SJSA1 (cell line): ENCODE measurements around the gene MS4A15. TPM values are rescaled to one million over a fixed set of nuclear protein-coding genes. Genes with fewer than 3 reads are reported as not detected.
"Not testable (repeated sequence)": the region's sequence is repeated elsewhere in the genome, so short reads cannot be mapped to it uniquely, and the experiment has no call there.

ENCODE experiments used
- DNase-seq, 2 experiments: peaks; one replicate each; pipeline ENCODE4 v3.0.0-alpha.2; 2015 to 2020; ENCODE audit warnings: low spot score in 2 of 2, low read depth in 1 of 2
- H3K27ac ChIP-seq: fragments of 250-450 bp; sonication (Bioruptor Pico); 2 replicates; pipeline ENCODE4 v1.5.1; 2020; ENCODE audit warnings: mild to moderate bottlenecking, moderate library complexity
- H3K27me3 ChIP-seq: fragments of 250-450 bp; sonication (Bioruptor Pico); replicated peaks from 2 replicates; pipeline ENCODE4 v1.5.1; 2020; ENCODE audit warnings: mild to moderate bottlenecking, moderate library complexity
- H3K36me3 ChIP-seq: fragments of 250-450 bp; sonication (Bioruptor Pico); 2 replicates; pipeline ENCODE4 v1.5.1; 2020; ENCODE audit warnings: mild to moderate bottlenecking
- H3K4me1 ChIP-seq: fragments of 250-450 bp; sonication (Bioruptor Pico); replicated peaks from 2 replicates; pipeline ENCODE4 v1.6.1; 2021; ENCODE audit warnings: mild to moderate bottlenecking
- H3K4me3 ChIP-seq: fragments of 250-450 bp; sonication (Bioruptor Pico); 2 replicates; pipeline ENCODE4 v1.5.1; 2020; ENCODE audit warnings: mild to moderate bottlenecking
- H3K9me3 ChIP-seq: fragments of 250-450 bp; sonication (Bioruptor Pico); replicated peaks from 2 replicates; pipeline ENCODE4 v1.5.1; 2020; ENCODE audit warnings: mild to moderate bottlenecking
- total RNA-seq: library from RNA; depleted of rRNA; stranded (reverse); fragments of >200 nt; shearing (Covaris generic); gene quantifications from 2 replicates; pipeline ENCODE4 v1.2.3, GENCODE V29; 2014

MS4A15 gene
- total RNA-seq, 1 experiment from 2014 or later = not detected

DNA sequence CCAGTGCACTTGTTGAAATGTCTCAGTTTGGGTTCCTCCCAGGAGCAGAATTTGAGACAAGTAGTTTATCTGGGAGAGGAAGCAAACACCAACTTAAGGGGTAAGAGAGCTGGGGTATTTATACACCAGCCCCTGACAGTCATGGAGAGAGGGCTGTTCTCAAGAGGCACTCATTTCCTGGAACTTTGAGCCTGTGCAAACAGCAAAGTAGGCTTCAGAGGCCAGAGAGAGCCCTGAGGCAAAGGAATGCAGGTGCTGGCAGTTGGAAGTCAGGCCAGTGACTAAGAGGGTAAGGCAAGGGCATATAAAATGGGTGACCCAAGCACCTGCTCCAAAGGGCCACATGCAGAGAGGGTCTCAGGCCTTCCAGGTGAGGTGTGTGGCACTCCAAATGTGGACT lies 16.1 kb upstream of the MS4A15 start:
- H3K4me3 ChIP-seq = no peak overlapping the region
- H3K27me3 ChIP-seq = peaks cover 8% of the 10 kb centered on the region; the same call in 1 of the 2 replicates
- no peaks in the 10 kb centered on the region for H3K9me3 ChIP-seq
- no peak for DNase-seq
- no peaks in the 10 kb centered on the region for H3K36me3 ChIP-seq
- no peak overlapping the region for H3K27ac ChIP-seq
- no peaks in the 10 kb centered on the region for H3K4me1 ChIP-seq

DNA sequence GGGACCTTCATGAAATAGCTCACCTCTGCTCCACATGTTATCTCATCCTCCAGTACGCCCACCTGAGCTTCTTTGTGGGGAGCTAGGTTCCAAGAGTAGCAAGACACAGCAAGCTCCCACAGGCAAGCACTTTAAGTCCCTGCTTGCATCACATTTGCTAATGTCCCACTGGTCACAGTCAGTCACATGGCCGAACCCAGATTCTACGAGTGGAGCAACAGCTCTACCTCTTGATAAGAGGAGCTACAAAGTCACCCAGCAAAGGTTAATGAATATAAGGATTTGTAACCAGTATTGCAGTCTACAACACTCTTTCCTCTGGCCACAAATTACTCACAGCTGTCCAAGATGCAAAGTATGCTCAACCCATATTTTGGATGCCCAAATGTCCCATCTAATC lies 15.2 kb upstream of the MS4A15 start:
- Histone ChIP-seq H3K27ac (no peak overlapping the region), H3K27me3 (peaks cover 3% of the 10 kb centered on the region; the same call in 1 of the 2 replicates), H3K4me3 (no peak overlapping the region), H3K9me3 (no peaks in the 10 kb centered on the region), H3K36me3 (no peaks in the 10 kb centered on the region), H3K4me1 (no peaks in the 10 kb centered on the region)
- DNase-seq = no peak

DNA sequence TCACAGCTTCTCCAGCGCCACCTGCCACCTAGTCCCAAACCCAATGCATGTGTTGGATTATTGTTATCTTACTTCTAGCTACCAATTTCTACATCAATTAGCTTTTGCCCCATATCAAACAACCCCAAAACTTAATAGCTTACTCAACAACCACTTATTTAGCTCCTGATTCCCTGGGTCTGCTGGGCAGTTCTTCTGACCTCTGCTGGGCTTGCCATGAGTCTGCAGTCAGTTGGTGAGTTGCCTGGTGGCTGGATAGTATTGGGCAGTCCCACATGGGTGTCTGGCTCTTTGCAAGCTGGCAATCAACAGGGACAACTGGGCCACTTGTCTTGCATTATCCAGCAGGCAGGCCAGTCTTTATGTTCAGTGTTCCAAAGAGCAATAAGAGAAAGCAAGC lies 13.6 kb upstream of the MS4A15 start:
- no peak overlapping the region for H3K4me3 ChIP-seq
- H3K9me3 ChIP-seq = no peaks in the 10 kb centered on the region
- no peaks in the 10 kb centered on the region for H3K36me3 ChIP-seq
- H3K27me3 ChIP-seq = no peaks in the 10 kb centered on the region; the same call in 1 of the 2 replicates
- H3K4me1 ChIP-seq = no peaks in the 10 kb centered on the region
- no peak overlapping the region for H3K27ac ChIP-seq
- DNase-seq = no peak

DNA sequence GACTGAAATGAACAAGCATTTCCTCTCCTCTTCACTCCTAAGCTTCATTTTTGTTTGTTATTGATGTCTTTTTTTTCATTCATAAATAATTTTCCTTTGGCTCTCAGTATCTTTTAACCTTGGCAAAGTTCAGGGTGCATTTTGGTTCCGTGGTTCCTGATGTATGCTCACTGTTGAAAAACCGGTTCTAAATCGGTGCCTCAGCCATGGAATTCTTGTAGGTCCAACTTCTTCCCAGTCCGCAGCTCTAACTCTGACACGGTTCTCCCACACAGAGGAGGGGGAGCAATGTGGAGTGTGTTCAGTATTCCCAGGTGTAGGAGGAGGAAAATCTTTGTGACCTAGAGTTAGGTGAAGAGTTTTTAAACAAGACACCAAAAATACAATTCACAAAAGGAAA lies 12.6 kb upstream of the MS4A15 start:
- no peak for DNase-seq
- Histone ChIP-seq H3K27ac (no peak overlapping the region), H3K36me3 (no peaks in the 10 kb centered on the region), H3K9me3 (no peaks in the 10 kb centered on the region), H3K4me3 (no peak overlapping the region), H3K27me3 (no peaks in the 10 kb centered on the region; the same call in 1 of the 2 replicates), H3K4me1 (no peaks in the 10 kb centered on the region)

DNA sequence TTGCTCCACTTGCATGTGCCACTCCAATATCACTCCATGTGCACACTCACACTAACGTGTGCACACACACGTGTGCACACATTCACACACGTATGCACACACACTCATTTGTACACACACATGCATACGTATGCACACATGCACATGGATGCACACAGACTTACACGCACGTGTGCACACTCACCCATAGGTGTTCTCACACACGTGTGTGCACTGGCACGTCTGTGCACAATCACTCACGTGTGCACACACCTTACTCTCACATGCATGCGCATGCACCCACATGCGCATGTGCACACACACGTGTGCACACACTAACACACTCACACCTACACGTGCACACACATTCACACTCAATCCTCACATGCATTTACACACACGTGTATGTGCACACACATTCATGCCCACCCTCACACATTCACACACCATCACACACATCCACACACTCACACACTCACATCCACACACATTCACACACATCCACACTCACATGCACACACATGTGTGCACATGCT lies 9.3 kb upstream of the MS4A15 start:
- H3K9me3 ChIP-seq = no peaks in the 10 kb centered on the region
- H3K4me3 ChIP-seq = no peak overlapping the region
- no peaks in the 10 kb centered on the region for H3K4me1 ChIP-seq
- DNase-seq = no peak
- H3K27me3 ChIP-seq = peaks cover 2% of the 10 kb centered on the region
- H3K27ac ChIP-seq = no peak overlapping the region
- no peaks in the 10 kb centered on the region for H3K36me3 ChIP-seq

DNA sequence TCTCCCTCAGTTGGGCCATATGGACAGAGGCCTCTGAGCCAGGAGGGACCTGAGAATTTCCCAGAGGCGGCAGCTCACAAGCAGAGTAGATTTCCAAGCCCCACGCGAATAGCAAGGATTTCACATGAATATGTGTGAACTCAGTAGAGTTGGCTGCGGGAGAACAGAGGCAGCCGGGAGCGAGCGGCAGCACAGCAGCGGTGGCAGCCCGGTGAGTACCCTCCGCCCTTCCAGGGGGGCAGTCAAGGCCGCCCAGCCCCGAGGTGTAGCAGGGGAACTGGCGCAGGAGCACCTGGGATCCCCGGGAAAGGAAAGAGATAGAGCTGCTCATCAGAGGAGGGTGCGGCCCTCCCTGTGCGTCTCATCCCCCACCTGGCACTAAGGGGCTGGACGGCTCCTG lies 8.4 kb upstream of the MS4A15 start:
- Histone ChIP-seq H3K36me3 (no peaks in the 10 kb centered on the region), H3K9me3 (no peaks in the 10 kb centered on the region), H3K27ac (no peak overlapping the region), H3K27me3 (peaks cover 9% of the 10 kb centered on the region), H3K4me1 (no peaks in the 10 kb centered on the region), H3K4me3 (no peak overlapping the region)
- no peak for DNase-seq

DNA sequence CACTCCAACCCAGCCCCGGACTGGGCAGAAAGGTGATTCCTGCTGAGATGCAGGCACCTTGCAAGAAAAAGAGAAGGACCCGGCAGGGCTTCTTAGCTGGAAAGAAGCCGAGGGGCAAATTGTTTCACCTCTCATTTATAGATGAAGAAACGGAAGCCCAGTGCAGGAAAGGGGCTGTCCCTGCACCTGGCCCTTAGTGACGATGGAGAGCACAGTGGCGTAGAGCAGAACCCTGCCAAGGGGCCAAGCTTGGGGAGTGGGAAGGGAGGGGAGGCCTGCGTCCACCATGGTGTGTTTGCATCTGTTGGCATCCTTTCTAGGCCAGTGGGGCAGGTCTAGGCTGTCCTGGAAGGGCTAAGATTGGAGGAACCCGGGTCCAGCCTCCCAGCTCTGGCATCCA lies 7.8 kb upstream of the MS4A15 start:
- Histone ChIP-seq H3K36me3 (no peaks in the 10 kb centered on the region), H3K4me3 (no peak overlapping the region), H3K27ac (no peak overlapping the region), H3K9me3 (no peaks in the 10 kb centered on the region), H3K27me3 (peaks cover 9% of the 10 kb centered on the region), H3K4me1 (no peaks in the 10 kb centered on the region)
- no peak for DNase-seq

DNA sequence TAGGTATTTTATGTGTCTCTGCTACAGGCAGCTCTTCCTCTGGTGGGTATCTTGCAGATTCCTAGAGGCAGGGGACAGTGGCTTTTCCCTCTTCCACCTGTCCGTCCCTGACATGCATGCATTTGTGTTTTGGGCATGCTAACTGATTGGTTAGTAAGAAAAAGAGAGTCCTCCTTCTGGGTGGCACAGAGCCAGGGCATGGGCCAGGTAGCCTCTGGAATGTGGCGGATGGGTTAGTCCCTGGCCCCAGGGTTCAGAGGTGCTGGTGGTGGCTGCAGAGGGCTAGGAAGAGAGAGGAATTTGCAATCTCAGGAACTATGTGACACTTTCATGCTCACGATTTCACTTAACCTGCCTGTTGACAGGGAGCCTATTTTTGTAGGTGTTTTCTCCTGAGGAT lies 5.8 kb upstream of the MS4A15 start:
- Histone ChIP-seq H3K4me3 (no peak overlapping the region), H3K36me3 (no peaks in the 10 kb centered on the region)

DNA sequence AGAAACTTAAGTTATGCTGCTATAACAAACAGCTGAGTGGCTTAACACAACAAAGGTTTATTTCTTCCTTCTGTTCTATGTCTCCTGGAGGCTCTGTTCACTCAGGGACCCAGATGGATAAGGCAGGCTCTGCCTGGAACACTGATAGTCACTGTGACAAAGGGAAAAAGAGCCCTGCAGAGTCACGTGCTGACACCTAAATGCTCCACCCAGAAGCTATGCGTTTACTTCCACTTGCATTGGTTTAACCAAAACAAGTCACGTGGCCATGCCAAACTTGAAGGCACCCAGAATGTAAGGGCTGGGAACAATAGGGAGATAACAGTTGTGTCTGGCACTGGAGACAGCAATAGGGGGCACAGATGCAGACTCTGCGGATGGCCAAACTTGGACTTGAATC lies 3.4 kb upstream of the MS4A15 start:
- H3K36me3 ChIP-seq = no peaks in the 10 kb centered on the region
- no peaks in the 10 kb centered on the region for H3K4me1 ChIP-seq
- DNase-seq = no peak
- no peak overlapping the region for H3K4me3 ChIP-seq
- no peaks in the 10 kb centered on the region for H3K9me3 ChIP-seq
- H3K27me3 ChIP-seq = peaks cover 10% of the 10 kb centered on the region
- H3K27ac ChIP-seq = no peak overlapping the region

More for the DNA sequence above, 5.8 kb upstream of the MS4A15 start:
- no peaks in the 10 kb centered on the region for H3K4me1 ChIP-seq
- H3K27ac ChIP-seq = no peak overlapping the region
- DNase-seq = no peak
- no peaks in the 10 kb centered on the region for H3K9me3 ChIP-seq
- peaks cover 9% of the 10 kb centered on the region for H3K27me3 ChIP-seq

DNA sequence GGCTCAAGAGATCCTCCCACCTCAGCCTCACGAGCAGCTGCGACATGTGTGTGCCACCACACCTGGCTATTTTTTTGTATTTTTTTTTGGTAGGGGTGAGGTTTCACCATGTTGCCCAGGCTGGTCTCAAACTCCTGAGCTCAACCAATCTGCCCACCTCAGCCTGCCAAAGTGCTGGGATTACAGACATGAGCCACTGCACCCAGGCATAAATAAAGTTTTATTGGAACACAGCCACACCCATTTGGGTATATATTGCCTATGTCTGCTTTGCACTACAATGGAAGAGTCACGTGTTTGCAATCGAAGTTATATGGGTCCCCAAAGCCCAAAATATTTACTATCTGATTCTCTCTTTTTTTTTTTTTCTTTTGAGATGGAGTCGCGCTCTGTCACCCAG lies 1.8 kb upstream of the MS4A15 start:
- Histone ChIP-seq H3K36me3 (no peaks in the 10 kb centered on the region), H3K9me3 (no peaks in the 10 kb centered on the region), H3K4me1 (no peaks in the 10 kb centered on the region), H3K27me3 (peaks cover 16% of the 10 kb centered on the region), H3K27ac (no peak overlapping the region), H3K4me3 (no peak overlapping the region)
- DNase-seq = no peak

DNA sequence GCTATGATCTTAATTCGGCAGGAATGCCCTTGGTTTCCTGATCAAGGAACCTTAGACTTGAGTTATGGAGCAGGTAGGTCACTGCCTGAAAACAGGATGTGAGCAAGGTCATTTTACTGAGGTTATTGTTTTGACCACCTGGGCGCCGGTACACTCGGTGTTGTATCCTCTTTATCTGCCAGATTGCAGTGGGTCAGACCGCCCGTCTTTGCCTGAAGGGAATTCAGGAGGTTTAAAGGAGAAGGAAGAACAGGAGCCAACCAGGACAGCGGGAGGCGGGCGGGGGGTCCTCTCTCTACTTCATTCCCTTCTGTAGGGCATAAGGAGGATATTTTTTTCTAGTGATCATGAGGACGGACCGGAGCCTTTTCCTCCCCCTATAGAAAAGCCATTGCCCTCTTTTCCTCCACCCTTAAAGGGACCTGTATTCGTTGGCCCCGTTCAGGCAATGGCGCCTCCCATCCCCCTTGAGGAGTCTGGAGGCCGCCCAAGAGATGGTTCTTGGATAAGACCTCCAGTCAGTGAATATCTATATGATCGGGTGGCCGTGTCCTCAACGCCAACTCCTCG lies 649 bp downstream of the MS4A15 start:
- Histone ChIP-seq H3K4me1 (no peaks in the 10 kb centered on the region), H3K27ac (no peak overlapping the region), H3K9me3 (no peaks in the 10 kb centered on the region), H3K27me3 (peaks cover 26% of the 10 kb centered on the region), H3K4me3 (no peak overlapping the region), H3K36me3 (no peaks in the 10 kb centered on the region)
- no peak for DNase-seq

DNA sequence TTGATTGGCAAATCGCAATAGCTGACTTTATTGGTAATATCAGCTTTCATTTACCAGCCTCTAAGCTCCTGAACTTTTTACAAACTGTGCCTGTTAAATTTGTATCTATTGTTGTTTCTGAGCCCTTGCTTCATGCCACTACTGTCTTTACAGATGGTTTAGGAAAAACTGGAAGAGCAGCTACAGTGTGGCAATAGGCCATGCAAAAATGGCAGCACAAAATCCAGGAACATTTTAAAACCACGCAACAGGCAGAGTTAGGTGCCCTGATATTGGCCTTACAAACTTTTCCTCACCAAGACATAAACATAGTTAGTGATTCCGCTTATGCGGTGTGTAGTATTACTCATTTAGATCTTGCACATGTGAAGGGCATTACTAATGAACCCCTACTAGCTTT lies 2.0 kb downstream of the MS4A15 start:
- not testable (repeated sequence) for H3K4me1 ChIP-seq, H3K36me3 ChIP-seq, H3K4me3 ChIP-seq, DNase-seq, H3K27ac ChIP-seq, H3K9me3 ChIP-seq
- peaks cover 24% of the 10 kb centered on the region for H3K27me3 ChIP-seq

DNA sequence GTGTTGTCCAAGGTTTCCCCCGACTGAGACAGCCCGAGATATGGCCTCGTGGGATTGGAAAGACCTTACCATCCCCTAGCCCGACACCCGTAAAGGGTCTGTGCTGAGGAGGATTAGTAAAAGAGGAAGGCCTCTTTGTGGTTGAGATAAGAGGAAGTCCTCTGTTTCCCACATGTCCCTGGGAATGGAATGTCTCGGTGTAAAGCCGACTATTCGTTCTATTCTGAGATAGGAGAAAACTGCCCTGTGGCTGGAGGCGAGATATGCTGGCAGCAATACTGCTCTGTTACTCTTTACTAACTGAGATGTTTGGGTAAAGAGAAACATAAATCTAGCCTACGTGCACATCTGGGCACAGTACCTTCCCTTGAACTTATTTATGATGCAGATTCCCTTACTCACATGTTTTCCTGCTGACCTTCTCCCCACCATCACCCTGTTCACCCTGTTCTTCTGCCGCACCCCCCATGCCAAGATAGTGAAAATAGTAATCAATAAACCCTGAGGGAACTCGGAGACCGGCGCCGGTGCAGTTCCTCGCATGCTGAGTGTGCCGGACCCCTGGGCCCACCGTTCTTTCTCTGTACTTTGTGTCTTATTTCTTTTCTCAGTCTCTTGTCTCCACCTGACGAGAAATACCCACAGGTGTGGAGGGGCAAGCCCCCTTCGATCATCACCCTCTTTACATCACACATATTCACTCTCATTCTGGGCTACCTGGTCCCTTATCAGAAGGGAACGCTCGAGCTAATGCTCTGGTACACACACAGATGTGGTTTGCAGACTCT lies 3.0 kb downstream of the MS4A15 start:
- DNase-seq, H3K36me3 ChIP-seq, H3K27ac ChIP-seq, H3K4me1 ChIP-seq, H3K9me3 ChIP-seq, H3K4me3 ChIP-seq: not testable (repeated sequence)
- H3K27me3 ChIP-seq = peaks cover 24% of the 10 kb centered on the region

DNA sequence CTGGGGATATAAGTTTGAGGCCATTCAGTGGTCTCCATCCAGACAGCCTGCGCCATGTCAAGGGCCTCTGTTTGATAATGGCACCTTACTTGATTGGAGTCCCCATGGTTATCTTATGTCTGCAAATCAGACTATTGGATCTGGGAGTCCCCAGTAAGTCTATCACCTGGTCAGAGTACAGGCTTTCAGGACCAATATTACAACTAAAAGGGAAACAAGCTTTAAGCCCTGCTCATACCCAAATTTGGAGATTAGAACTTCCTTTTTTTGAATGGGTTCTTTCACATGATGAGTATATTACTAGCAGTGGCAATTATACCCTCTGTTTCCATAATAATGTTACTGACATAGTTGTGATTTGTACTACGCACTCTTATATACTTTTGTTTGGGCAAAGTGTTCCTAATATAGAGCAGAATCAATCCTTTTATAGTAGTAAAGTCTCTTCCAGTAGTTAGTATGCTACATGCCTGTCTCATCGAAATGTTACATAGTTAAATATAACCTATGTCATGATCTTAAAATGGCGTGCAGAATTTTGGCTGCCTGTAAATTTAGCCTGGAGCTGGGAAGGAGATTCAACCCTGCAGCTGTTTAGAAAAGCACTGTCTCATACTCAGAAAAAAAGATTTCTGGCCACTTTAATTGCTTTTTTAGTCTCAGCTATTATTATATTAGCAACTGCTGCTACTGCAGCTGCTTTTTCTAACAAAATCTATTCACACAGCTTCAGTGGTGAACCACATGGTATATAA lies 4.9 kb downstream of the MS4A15 start:
- no peak for DNase-seq
- H3K27ac ChIP-seq = no peak overlapping the region
- H3K4me1 ChIP-seq = no peaks in the 10 kb centered on the region
- no peak overlapping the region for H3K4me3 ChIP-seq
- no peaks in the 10 kb centered on the region for H3K9me3 ChIP-seq
- H3K27me3 ChIP-seq = peaks cover 24% of the 10 kb centered on the region
- no peaks in the 10 kb centered on the region for H3K36me3 ChIP-seq
